H4 (cell line): ENCODE data around the gene TOPBP1. TPM values are rescaled to one million over a fixed set of nuclear protein-coding genes. Genes with fewer than 3 reads are reported as not detected.
A peak's percentile ranks its signal among the peaks of the same experiment; 100 is the strongest.
"Not testable (repeated sequence)": the region's sequence is repeated elsewhere in the genome, so short reads cannot be mapped to it uniquely, and the experiment has no call there.

ENCODE experiments used
- DNase-seq: peaks from one replicate; pipeline ENCODE4 v3.0.0-alpha.2; 2015; ENCODE audit warnings: low spot score
- total RNA-seq: library from RNA; depleted of rRNA; stranded (reverse); fragments of >200 nt; shearing (Covaris generic); gene quantifications from 2 replicates; pipeline ENCODE4 v1.2.3, GENCODE V29; 2014; rRNA removed

The TOPBP1 gene
- total RNA-seq, 1 experiment from 2014 or later, result 47.0 TPM

GRCh38 chr3:133572158-133573053 is 89.3 kb downstream of the TOPBP1 start:
- DNase-seq, result no peak

- DNase-seq, result no peak
Measured at GRCh38 chr3:133570937-133571320, 90.8 kb downstream of the TOPBP1 start.

GRCh38 chr3:133570139-133570936 is 91.4 kb downstream of the TOPBP1 start:
- peak; percentile 50 for DNase-seq

- no peak for DNase-seq
Measured at GRCh38 chr3:133568294-133569014, 93.3 kb downstream of the TOPBP1 start.

GRCh38 chr3:133563816-133564215 is 97.9 kb downstream of the TOPBP1 start:
- DNase-seq, result no peak

- peak; percentile 69 for DNase-seq
Measured at GRCh38 chr3:133563186-133563591, 98.6 kb downstream of the TOPBP1 start.

GRCh38 chr3:133562376-133562775 is 99.4 kb downstream of the TOPBP1 start:
- no peak for DNase-seq

- no peak for DNase-seq
Measured at GRCh38 chr3:133561679-133562078, 100.1 kb downstream of the TOPBP1 start.

GRCh38 chr3:133551589-133551988 is 110.2 kb downstream of the TOPBP1 start:
- DNase-seq, result not testable (repeated sequence)

Other genes with a start within 250 kb of the TOPBP1 start
- 73.0 and 114 TPM in 2 replicates for gene CDV3, start 88.3 kb downstream of the TOPBP1 start, total RNA-seq
- not detected in 2 replicates for gene TF, start 84.5 kb upstream of the TOPBP1 start, total RNA-seq
- gene SRPRB, start 143.9 kb upstream of the TOPBP1 start, total RNA-seq, result 77.4 and 98.0 TPM in 2 replicates
- 1.1 and 1.5 TPM in 2 replicates for gene RAB6B, start 233.9 kb upstream of the TOPBP1 start, total RNA-seq